GM18867 (cell line): ENCODE measurements around the gene CAMTA1.

ENCODE experiments used
- ATAC-seq: cut with Tn5 transposase; IDR thresholded peaks from one replicate; pipeline ENCODE4 v1.9.1; 2021; ENCODE audit warnings: mild to moderate bottlenecking, moderate library complexity; ENCODE audit not compliant: unreplicated experiment

CAMTA1 gene

GRCh38 chr1:7716506-7716905 lies 931.3 kb downstream of the CAMTA1 start:
- ATAC-seq, result no peak

- ATAC-seq, result no peak
Observed at GRCh38 chr1:7717748-7718368, 932.6 kb downstream of the CAMTA1 start.

- ATAC-seq, result no peak
Observed at GRCh38 chr1:7719468-7720094, 934.3 kb downstream of the CAMTA1 start.

GRCh38 chr1:7721940-7722669 lies 936.9 kb downstream of the CAMTA1 start:
- ATAC-seq, result no peak

- ATAC-seq, result no peak
Observed at GRCh38 chr1:7722670-7723012, 937.4 kb downstream of the CAMTA1 start.

GRCh38 chr1:7726623-7727022 lies 941.4 kb downstream of the CAMTA1 start:
- ATAC-seq, result no peak

- ATAC-seq, result no peak
Observed at GRCh38 chr1:7727809-7728471, 942.7 kb downstream of the CAMTA1 start.

GRCh38 chr1:7729761-7730160 lies 944.5 kb downstream of the CAMTA1 start:
- ATAC-seq, result no peak

GRCh38 chr1:7732331-7732730 lies 947.1 kb downstream of the CAMTA1 start:
- no peak for ATAC-seq

GRCh38 chr1:7733276-7733675 lies 948.0 kb downstream of the CAMTA1 start:
- no peak for ATAC-seq

- ATAC-seq, result no peak
Observed at GRCh38 chr1:7738044-7738443, 952.8 kb downstream of the CAMTA1 start.

GRCh38 chr1:7743346-7743745 lies 958.1 kb downstream of the CAMTA1 start:
- ATAC-seq, result no peak

GRCh38 chr1:7744882-7745281 lies 959.6 kb downstream of the CAMTA1 start:
- ATAC-seq, result no peak

- no peak for ATAC-seq
Observed at GRCh38 chr1:7745783-7746182, 960.5 kb downstream of the CAMTA1 start.

GRCh38 chr1:7747605-7748004 lies 962.4 kb downstream of the CAMTA1 start:
- no peak for ATAC-seq

- ATAC-seq, result no peak
Observed at GRCh38 chr1:7749126-7749525, 963.9 kb downstream of the CAMTA1 start.

- ATAC-seq, result no peak
Observed at GRCh38 chr1:7751174-7751573, 965.9 kb downstream of the CAMTA1 start.

- ATAC-seq, result no peak
Observed at GRCh38 chr1:7752512-7753417, 967.5 kb downstream of the CAMTA1 start.

GRCh38 chr1:7753641-7754040 lies 968.4 kb downstream of the CAMTA1 start:
- no peak for ATAC-seq

GRCh38 chr1:7754234-7754633 lies 969.0 kb downstream of the CAMTA1 start:
- no peak for ATAC-seq

GRCh38 chr1:7755448-7755847 lies 970.2 kb downstream of the CAMTA1 start:
- ATAC-seq, result no peak
